Endodermal cell (in vitro differentiated cells): ENCODE data around the gene HBG2. TPM values are rescaled to one million over a fixed set of nuclear protein-coding genes. Genes with fewer than 3 reads are reported as not detected.
"Not testable (repeated sequence)": the region's sequence is repeated elsewhere in the genome, so short reads cannot be mapped to it uniquely, and the experiment has no call there.

Experiments used
- DNase-seq: peaks from one replicate; pipeline ENCODE4 v3.0.0-alpha.2; 2017
- H3K27ac ChIP-seq: 2 replicates; pipeline ENCODE4 v1.5.1; 2013; ENCODE audit warnings: mild to moderate bottlenecking, low read depth, low read length, moderate library complexity
- H3K27me3 ChIP-seq: 2 replicates; pipeline ENCODE4 v1.6.1; 2013; ENCODE audit warnings: mild to moderate bottlenecking, low read length, moderate library complexity; ENCODE audit not compliant: insufficient read depth, control insufficient read depth, poor library complexity, severe bottlenecking
- H3K36me3 ChIP-seq: 2 replicates; pipeline ENCODE4 v1.7.0; 2013; ENCODE audit warnings: mild to moderate bottlenecking, low read length, moderate library complexity; ENCODE audit not compliant: control insufficient read depth, insufficient read depth
- H3K4me1 ChIP-seq: one replicate; pipeline ENCODE4 v1.7.0; 2013; ENCODE audit warnings: low read length; ENCODE audit not compliant: control insufficient read depth, insufficient read depth
- H3K4me3 ChIP-seq: 2 replicates; pipeline ENCODE4 v1.5.1; 2013; ENCODE audit warnings: mild to moderate bottlenecking, low read length, moderate library complexity
- H3K9ac ChIP-seq: 2 replicates; pipeline ENCODE4 v1.6.1; 2013; ENCODE audit warnings: mild to moderate bottlenecking, low read length, moderate library complexity; ENCODE audit not compliant: poor library complexity, severe bottlenecking; ENCODE audit errors: extremely low read depth
- H3K9me3 ChIP-seq: 2 replicates; pipeline ENCODE4 v1.6.1; 2013; ENCODE audit warnings: mild to moderate bottlenecking, low read length, moderate library complexity; ENCODE audit not compliant: control insufficient read depth
- H3K27ac Mint-ChIP-seq: 2 replicates; pipeline ENCODE4 v1.8.0; 2020; ENCODE audit warnings: mixed read lengths
- H3K27me3 Mint-ChIP-seq: 2 replicates; pipeline ENCODE4 v1.8.0; 2021; ENCODE audit warnings: mild to moderate bottlenecking, mixed read lengths; ENCODE audit not compliant: insufficient read depth
- H3K36me3 Mint-ChIP-seq: 2 replicates; pipeline ENCODE4 v1.8.0; 2020; ENCODE audit warnings: low read depth, mixed read lengths
- H3K4me1 Mint-ChIP-seq: 2 replicates; pipeline ENCODE4 v1.8.0; 2020; ENCODE audit warnings: mixed read lengths
- H3K4me3 Mint-ChIP-seq: 2 replicates; pipeline ENCODE4 v1.8.0; 2020; ENCODE audit warnings: mild to moderate bottlenecking, moderate library complexity, mixed read lengths
- H3K9me3 Mint-ChIP-seq: 2 replicates; pipeline ENCODE4 v1.8.0; 2020; ENCODE audit warnings: mild to moderate bottlenecking, mixed read lengths
- WGBS, 2 experiments: methylation state at CpG; one replicate each; pipeline versions ENCODE4 v1.1.5 to v1.1.7; 2013; ENCODE audit warnings: missing lambda C conversion rate in 2 of 2, mixed read lengths in 1 of 2; ENCODE audit not compliant: insufficient coverage in 1 of 2, insufficient read length in 1 of 2; 5-methylcytosine and 5-hydroxymethylcytosine counted together
- total RNA-seq, 2 donors: library from RNA; stranded (reverse); fragmentation: NEBNext Ultra II Directional in 1 of 2; extraction: Animal tissue kit (Norgen Biotek cat#: 25700) in 1 of 2; gene quantifications; 2 replicates in 1 of 2; 3 replicates in 1 of 2; pipeline ENCODE4 v1.2.1, GENCODE V29; 2021
- TF ChIP-seq, protein P1 (sequence below): fragments of 200-600 bp; sonication (generic); conservative IDR thresholded peaks from 2 replicates; pipeline ENCODE4 v1.5.0; 2021; ENCODE audit warnings: antibody characterized with exemption, mild to moderate bottlenecking

HBG2 gene
- total RNA-seq, 2 donors from 2014 or later, result 0.59 to 0.62 TPM

DNA sequence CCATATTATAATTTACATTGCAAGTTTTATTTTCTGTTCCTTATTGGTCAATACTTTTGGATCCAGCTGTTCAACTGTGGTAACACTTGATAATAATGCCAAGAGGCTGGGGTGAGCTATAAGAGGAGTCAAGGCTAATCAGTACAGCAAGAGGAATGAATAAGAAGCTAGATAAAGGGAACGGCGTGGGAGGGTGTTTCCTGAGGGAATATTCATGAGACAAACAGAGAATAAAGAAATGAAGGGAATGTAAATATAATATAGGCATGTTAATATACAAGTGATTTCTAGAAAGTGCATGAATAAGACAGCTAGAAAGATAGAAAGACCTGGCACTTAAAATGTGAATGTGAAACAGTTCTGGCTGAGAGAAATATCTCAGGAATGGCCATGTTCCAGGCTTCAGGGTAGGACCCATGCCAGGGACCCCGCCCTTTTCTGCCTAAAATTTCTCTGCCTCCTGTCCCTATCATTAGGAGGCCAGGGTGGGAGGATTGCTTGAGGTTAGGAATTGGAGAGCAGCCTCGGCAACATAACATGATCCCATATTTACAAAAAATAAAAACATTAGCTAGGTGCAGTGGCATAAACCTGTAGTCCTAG is 43.2 kb upstream of the HBG2 start:
- Histone ChIP-seq H3K36me3 (no peaks in the 10 kb centered on the region), H3K27ac (no peak overlapping the region), H3K4me3 (no peak overlapping the region), H3K9me3 (peaks cover 7% of the 10 kb centered on the region), H3K4me1 (no peaks in the 10 kb centered on the region), H3K9ac (no peak overlapping the region), H3K27me3 (no peaks in the 10 kb centered on the region)
- peaks cover 11% of the 10 kb centered on the region for H3K4me1 Mint-ChIP-seq
- H3K36me3 Mint-ChIP-seq, result no peaks in the 10 kb centered on the region
- H3K4me3 Mint-ChIP-seq, result no peak overlapping the region
- H3K27ac Mint-ChIP-seq, result no peak overlapping the region
- no peak for DNase-seq
- peaks cover 6% of the 10 kb centered on the region for H3K9me3 Mint-ChIP-seq
- WGBS, 2 experiments, result 86 to 90% methylated on average over 2 to 3 of the region's 4 CpGs
- H3K27me3 Mint-ChIP-seq, result no peaks in the 10 kb centered on the region
- TF ChIP-seq, protein P1, sequence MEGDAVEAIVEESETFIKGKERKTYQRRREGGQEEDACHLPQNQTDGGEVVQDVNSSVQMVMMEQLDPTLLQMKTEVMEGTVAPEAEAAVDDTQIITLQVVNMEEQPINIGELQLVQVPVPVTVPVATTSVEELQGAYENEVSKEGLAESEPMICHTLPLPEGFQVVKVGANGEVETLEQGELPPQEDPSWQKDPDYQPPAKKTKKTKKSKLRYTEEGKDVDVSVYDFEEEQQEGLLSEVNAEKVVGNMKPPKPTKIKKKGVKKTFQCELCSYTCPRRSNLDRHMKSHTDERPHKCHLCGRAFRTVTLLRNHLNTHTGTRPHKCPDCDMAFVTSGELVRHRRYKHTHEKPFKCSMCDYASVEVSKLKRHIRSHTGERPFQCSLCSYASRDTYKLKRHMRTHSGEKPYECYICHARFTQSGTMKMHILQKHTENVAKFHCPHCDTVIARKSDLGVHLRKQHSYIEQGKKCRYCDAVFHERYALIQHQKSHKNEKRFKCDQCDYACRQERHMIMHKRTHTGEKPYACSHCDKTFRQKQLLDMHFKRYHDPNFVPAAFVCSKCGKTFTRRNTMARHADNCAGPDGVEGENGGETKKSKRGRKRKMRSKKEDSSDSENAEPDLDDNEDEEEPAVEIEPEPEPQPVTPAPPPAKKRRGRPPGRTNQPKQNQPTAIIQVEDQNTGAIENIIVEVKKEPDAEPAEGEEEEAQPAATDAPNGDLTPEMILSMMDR, result no peak

DNA sequence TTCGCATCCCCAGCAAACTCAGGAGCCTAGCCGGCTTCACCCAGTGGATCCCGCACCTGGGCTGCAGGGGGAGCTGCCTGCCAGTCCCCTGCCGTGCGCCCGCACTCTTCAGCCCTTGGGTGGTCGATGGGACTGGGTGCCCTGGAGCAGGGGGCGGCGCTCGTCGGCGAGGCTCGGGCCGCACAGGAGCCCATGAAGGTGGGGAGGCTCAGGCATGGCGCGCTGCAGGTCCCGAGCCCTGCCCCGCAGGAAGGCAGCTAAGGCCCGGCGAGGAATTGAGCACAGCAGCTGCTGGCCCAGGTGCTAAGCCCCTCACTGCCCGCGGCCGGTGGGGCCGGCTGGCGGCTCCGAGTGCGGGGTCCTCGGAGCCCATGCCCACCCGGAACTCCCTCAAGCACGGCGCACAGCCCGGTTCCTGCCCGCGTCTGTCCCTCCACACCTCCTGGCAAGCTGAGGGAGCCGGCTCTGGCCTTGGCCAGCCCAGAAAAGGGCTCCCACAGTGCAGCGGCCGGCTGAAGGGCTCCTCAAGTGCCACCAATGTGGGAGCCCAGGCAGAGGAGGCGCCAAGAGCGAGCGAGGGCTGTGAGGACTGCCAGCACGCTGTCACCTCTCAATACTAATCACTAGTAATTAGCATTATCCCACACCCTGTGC is 39.9 kb upstream of the HBG2 start:
- not testable (repeated sequence) for H3K4me1 Mint-ChIP-seq, H3K27me3 Mint-ChIP-seq, H3K4me3 Mint-ChIP-seq, H3K27me3 ChIP-seq, H3K9me3 Mint-ChIP-seq, H3K36me3 ChIP-seq, H3K36me3 Mint-ChIP-seq, H3K9ac ChIP-seq, H3K27ac ChIP-seq, H3K4me1 ChIP-seq, H3K27ac Mint-ChIP-seq, H3K4me3 ChIP-seq, DNase-seq
- peaks cover 10% of the 10 kb centered on the region for H3K9me3 ChIP-seq
- WGBS, 2 experiments, result 96 to 97% methylated on average over 18 to 40 of the region's 41 CpGs

DNA sequence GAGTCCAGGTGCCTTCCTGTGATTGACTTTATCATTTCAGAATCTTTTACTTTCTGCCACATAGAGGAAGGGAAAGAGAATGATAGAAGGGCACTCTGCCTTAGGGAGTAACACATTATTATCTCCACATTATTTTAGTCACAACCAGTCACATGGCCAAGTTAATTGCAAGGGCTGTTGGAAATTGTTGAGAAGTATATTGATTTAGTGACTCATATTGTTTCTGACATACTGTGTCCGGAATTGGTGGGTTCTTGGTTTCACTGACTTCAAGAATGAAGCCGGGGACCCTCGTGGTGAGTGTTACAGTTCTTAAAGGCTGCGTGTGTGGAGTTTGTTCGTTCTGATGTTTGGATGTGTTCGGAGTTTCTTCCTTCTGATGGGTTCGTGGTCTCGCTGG is 38.4 kb upstream of the HBG2 start:
- Histone ChIP-seq H3K27me3 (no peaks in the 10 kb centered on the region), H3K36me3 (no peaks in the 10 kb centered on the region), H3K9ac (no peak overlapping the region), H3K4me3 (no peak overlapping the region), H3K9me3 (peaks cover 10% of the 10 kb centered on the region), H3K4me1 (no peaks in the 10 kb centered on the region), H3K27ac (no peak overlapping the region)
- TF ChIP-seq, protein P1, result no peak
- DNase-seq, result no peak
- Mint-ChIP-seq H3K27me3 (no peaks in the 10 kb centered on the region), H3K36me3 (no peaks in the 10 kb centered on the region), H3K4me1 (peaks cover 17% of the 10 kb centered on the region), H3K27ac (no peak overlapping the region), H3K4me3 (no peak overlapping the region), H3K9me3 (peaks cover 6% of the 10 kb centered on the region)
- WGBS, 2 experiments, result 94 to 100% methylated on average over 6 to 8 of the region's 8 CpGs
